ENCODE results near the gene SCUBE3.

SCUBE3 gene

GRCh38 chr6:35174088-35174434 is 39.7 kb upstream of the SCUBE3 start:
- DNase-seq (ENCODE audit: low read depth, low spot score), result no peak
- CTCF ChIA-PET, result interaction anchor here (2.3 to 3.9 kb wide), 2 partner anchors 12 to 187 kb away, joined by 7 to 14 read pairs; no protein-coding TSS in a partner anchor
- POLR2A ChIA-PET, result no interaction called here
- no peak for TF ChIP-seq CTCF (IDR thresholded peaks at IDR 0.05; ENCODE audit: insufficient read depth, low read length, missing control alignments)
- H3K4me3 ChIP-seq (ENCODE audit: low read depth, low read length), result no peak overlapping the region

- no peak overlapping the region for H3K4me3 ChIP-seq (ENCODE audit: low read depth, low read length)
- no peak for DNase-seq (ENCODE audit: low read depth, low spot score)
- TF ChIP-seq CTCF (IDR thresholded peaks at IDR 0.05; ENCODE audit: insufficient read depth, low read length, missing control alignments), result no peak
- POLR2A ChIA-PET, result no interaction called here
- CTCF ChIA-PET, result interaction anchor here (0.8 to 3.9 kb wide), 3 partner anchors 12 to 187 kb away, joined by 3 to 14 read pairs (median 7); no protein-coding TSS in a partner anchor
Measured at GRCh38 chr6:35174501-35174900, 39.3 kb upstream of the SCUBE3 start.

GRCh38 chr6:35176301-35177024 is 37.3 kb upstream of the SCUBE3 start:
- no peak for DNase-seq (ENCODE audit: low read depth, low spot score)
- ChIA-PET CTCF (interaction anchor here (1.3 to 2.2 kb wide), 2 partner anchors 30 to 65 kb away, joined by 3 to 14 read pairs; no protein-coding TSS in a partner anchor), POLR2A (no interaction called here)
- no peak overlapping the region for H3K4me3 ChIP-seq (ENCODE audit: low read depth, low read length)
- TF ChIP-seq CTCF (IDR thresholded peaks at IDR 0.05; ENCODE audit: insufficient read depth, low read length, missing control alignments), result no peak

GRCh38 chr6:35177157-35177556 is 36.6 kb upstream of the SCUBE3 start:
- no peak for TF ChIP-seq CTCF (IDR thresholded peaks at IDR 0.05; ENCODE audit: insufficient read depth, low read length, missing control alignments)
- no peak overlapping the region for H3K4me3 ChIP-seq (ENCODE audit: low read depth, low read length)
- ChIA-PET POLR2A (no interaction called here), CTCF (interaction anchor here (1.3 to 2.2 kb wide), 2 partner anchors 29 to 64 kb away, joined by 3 to 14 read pairs; no protein-coding TSS in a partner anchor)
- DNase-seq (ENCODE audit: low read depth, low spot score), result no peak

GRCh38 chr6:35177596-35177995 is 36.2 kb upstream of the SCUBE3 start:
- H3K4me3 ChIP-seq (ENCODE audit: low read depth, low read length), result no peak overlapping the region
- no peak for DNase-seq (ENCODE audit: low read depth, low spot score)
- no peak for TF ChIP-seq CTCF (IDR thresholded peaks at IDR 0.05; ENCODE audit: insufficient read depth, low read length, missing control alignments)
- CTCF ChIA-PET, result interaction anchor here (1.0 to 1.3 kb wide), 2 partner anchors 64 to 191 kb away, joined by 3 read pairs; no protein-coding TSS in a partner anchor
- POLR2A ChIA-PET, result no interaction called here

- CTCF ChIA-PET, result interaction anchor here (1.0 kb wide), 1 partner anchor 191 kb away, joined by 3 read pairs; no protein-coding TSS in a partner anchor
- POLR2A ChIA-PET, result no interaction called here
- H3K4me3 ChIP-seq (ENCODE audit: low read depth, low read length), result no peak overlapping the region
- no peak for TF ChIP-seq CTCF (IDR thresholded peaks at IDR 0.05; ENCODE audit: insufficient read depth, low read length, missing control alignments)
- DNase-seq (ENCODE audit: low read depth, low spot score), result no peak
Measured at GRCh38 chr6:35178012-35178411, 35.7 kb upstream of the SCUBE3 start.
